ENCODE measurements around the gene CNNM1.

CNNM1 gene

DNA sequence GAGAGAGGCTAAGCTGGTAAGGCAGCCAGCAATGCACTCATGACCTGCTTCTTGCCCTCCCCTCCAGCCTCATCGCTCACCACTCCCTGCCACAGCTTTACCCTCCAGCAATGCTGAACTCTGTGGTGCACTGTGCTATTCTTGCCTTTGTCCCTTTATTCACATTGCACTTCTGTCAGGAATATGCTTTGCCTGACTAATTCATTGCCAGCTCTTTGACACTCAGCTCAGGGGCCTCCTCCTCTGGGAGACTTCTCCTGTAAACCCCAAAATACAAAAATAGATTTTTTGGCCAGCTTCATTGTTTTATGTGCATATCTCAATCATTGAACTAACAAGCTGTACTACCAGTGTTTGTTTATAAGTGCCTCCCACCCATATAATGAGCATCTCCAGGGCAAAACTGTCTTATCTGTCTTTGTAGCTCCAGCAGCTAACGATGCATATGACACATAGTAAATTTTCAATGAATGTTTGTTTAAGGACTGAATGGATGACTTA, 8.2 kb downstream of the CNNM1 start:
- in situ Hi-C loops (cut with MboI; ENCODE audit: low sequenced_read_pairs): no loop called here

DNA sequence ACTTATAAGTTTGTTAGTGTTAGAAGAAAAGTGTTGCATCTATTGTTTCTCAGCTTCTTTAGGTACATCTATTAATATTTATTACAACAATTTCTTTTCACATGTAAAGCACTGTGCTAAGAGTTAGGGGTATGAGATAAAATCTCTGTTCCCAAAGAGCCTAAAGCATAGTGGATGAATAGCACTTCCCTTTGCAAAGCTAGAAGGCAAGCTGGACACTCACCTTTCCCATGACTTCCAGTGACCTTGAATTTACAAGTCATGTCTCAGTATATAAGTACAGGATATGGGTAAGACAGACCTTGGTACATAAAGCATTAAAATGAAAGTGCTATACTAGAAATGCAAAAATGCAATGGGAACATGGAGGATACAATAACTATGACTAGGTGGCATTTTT, 8.7 kb downstream of the CNNM1 start:
- in situ Hi-C loops (cut with MboI; ENCODE audit: low sequenced_read_pairs): no loop called here

DNA sequence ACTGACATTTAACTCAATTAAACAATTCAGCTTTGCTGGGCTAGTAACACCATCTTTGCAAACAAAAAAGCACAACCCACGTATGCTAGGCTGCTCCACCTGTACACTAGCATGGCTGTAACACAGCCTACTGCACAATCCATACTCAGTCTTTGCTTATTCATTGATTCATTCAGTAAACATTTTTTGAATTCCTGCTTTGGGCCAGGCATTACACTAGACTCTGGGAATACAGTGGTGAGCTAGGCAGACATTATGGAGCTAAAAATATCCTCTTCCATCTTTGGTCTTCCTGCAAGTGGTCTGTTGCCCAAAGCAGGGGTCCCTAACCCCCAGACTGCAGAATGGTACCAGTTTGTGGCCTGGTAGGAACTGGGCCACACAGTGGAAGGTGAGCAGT, 9.9 kb downstream of the CNNM1 start:
- in situ Hi-C loops (cut with MboI; ENCODE audit: low sequenced_read_pairs): no loop called here

DNA sequence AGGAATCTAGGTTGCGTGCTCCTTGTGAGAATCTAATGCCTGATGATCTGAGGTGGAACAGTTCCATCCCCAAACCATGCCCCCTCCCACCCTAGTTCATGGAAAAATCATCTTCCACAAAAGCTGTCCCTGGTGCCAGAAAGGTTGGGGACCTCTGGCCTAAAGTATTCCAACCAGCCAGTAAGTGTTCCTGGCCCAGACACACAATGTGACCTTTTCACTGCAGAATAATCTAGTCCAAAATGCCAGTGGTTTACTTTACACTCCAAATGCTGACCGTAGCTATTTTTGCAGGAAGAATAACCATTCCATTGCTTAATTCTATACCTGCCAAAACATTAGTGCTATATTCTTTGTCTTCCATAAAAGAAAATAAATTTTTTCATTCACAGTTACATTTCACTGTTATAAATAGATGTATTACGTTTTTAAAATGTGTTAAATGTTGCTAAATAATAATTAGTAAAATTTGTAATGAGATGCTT, 10.4 kb downstream of the CNNM1 start:
- in situ Hi-C loops (cut with MboI; ENCODE audit: low sequenced_read_pairs): no loop called here

DNA sequence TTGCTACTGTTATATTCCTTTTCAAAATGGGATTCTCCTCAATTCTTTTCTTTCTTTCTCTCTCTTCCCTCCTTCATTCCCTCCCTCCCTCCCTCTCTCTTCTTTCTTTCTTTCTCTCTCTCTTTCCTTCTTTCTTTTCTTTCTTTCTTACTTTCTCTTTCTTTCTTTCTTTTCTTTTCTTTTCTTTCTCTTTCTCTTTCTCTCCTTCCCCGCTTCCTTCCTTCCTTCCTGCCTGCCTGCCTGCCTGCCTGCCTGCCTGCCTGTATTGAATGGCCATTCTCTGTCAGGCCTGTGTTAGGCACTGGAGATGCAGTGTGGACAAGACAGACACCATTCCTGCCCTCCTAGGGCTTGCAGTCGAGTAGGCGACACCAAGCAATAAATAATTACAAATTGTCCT, 11.5 kb downstream of the CNNM1 start:
- in situ Hi-C loops (cut with MboI; ENCODE audit: low sequenced_read_pairs): no loop called here

DNA sequence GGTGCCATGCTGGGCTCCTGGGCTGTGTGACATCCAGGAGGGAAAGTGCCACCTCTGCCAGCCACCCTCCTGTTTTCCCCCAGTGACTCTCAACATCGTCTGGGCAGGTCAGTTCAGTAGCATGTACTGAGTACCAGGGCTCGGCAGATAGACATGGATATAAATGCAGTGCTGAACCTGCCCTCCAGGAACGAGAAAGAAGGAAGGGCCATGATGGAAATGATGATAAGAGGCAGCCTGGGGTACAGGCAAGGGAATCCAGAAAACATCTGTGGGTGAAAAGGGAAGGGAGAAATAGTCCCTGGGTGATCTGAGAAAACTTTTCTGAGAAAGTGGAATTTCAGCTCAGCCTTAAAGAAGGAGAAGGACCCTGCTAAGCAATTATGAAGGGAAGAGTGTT, 12.1 kb downstream of the CNNM1 start:
- in situ Hi-C loops (cut with MboI; ENCODE audit: low sequenced_read_pairs): no loop called here

DNA sequence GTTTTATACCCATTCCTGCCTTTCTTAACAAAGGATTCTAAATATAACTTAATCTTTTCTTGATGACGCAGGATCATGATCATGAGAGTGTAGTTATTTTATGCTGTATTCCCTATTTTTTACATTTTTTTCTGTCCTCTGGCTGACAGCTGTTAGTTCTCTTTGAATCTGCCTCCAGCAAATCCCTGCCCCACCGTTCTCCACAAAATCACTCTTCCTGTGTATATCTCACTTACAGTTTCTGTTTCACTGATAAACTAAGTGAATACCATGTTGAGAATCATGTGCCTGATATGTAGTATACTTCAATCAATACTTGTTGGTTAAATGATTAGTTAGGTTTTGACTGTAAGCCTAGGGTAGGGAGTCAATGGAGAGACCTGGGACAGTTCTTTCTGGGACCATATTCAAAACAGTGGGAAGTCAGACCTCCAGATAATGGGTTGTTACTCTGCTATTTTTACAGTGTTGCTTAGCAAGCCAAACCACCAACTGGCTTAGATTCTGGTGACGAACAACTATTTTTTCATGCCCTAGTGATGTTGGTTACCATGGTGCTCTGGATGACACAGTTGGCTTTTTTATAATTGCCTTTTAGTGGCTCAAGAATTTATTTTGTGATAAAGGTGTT, 12.8 kb downstream of the CNNM1 start:
- in situ Hi-C loops (cut with MboI; ENCODE audit: low sequenced_read_pairs): no loop called here

DNA sequence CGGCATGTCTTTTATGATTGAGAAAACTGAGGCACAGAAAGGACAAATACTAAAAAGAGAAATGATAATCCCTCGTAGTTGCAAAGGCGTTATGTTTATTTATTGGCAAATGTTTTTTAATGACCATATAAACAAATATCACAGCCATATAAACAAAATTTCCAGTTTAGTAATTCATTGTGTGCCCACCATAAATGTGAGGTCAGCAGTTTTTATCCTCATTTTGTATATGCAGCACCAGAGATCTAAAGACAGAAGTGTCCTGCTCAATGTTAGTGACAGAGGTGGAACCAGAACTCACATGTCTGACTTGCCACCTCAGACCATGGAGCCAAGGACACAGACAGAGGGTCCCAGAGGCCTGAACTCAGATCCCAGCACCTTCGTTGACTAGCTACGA, 14.1 kb downstream of the CNNM1 start:
- in situ Hi-C loops (cut with MboI; ENCODE audit: low sequenced_read_pairs): no loop called here

DNA sequence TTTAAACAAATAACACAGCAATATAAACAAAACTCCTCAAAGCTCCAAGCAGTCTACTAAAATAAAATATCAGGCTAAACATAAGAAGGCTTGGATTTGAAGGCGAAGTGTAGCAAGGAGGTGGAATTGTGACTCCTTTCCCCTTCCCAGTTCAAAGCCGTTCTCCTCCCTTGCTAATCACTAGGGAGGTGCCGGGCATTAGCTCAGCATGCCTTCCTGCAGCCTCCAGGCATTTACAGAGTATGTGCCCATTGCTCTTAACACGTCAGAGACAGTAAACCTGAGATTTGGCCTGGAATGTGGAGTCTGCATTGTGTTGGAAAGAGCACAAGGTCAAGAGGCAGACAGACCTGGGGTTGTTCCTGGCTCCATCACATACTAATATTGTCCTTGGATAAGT, 15.6 kb downstream of the CNNM1 start:
- in situ Hi-C loops (cut with MboI; ENCODE audit: low sequenced_read_pairs): no loop called here

DNA sequence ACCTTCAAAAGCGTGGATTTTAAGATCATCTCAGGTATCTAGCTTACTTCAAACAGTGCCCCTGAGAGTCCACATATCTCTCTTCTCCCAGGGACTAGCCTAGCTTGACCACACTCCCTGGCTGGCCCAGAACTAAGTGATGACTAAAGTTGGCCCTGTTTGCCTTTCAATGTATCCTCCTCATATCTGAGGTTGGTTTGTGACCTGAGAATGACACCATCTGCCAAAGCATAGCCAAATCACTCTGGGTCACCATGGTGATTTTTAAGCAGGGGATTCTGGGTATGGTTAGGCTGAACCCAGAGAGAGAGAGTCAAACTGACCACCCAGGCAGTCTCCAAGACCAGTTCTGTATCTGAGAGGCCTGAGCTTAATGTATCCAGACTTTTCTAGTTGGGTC, 16.2 kb downstream of the CNNM1 start:
- in situ Hi-C loops (cut with MboI; ENCODE audit: low sequenced_read_pairs): no loop called here

DNA sequence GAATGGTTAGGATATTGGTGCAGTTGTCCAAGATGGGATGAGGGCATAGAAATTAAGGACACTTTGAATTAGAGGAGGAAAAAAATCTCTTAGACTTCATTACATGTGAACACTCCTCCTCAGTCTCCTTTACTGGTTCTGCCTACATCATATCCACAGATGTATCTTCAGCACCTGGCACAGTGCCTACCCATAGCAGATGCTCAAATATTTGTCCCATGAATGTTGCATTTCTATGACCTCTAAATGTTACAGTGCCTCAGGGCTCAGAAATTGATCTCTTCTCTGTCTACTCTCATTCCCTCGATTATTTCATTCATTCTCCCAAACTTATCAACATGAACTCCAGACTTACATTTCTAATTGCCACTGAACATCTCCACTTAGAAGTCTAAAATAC, 17.1 kb downstream of the CNNM1 start:
- in situ Hi-C loops (cut with MboI; ENCODE audit: low sequenced_read_pairs): no loop called here

DNA sequence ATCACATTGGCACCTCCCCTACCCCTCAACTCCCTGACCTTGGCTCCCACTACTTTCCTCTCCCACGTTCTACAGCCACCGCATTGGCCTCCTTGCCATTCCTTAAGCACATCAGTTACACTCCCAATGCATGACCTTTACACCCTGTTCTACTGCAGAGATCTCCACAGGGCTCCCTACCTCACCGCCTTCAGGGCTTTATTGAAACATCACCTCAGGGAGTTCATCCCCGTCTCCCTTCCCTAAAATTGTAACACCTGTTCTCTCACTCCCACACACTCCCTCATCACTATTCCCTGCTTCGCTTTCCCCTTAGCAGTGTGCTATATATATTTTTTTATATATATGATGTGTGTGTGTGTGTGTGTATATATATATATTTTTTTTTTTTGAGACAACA, 18.5 kb downstream of the CNNM1 start:
- in situ Hi-C loops (cut with MboI; ENCODE audit: low sequenced_read_pairs): no loop called here

DNA sequence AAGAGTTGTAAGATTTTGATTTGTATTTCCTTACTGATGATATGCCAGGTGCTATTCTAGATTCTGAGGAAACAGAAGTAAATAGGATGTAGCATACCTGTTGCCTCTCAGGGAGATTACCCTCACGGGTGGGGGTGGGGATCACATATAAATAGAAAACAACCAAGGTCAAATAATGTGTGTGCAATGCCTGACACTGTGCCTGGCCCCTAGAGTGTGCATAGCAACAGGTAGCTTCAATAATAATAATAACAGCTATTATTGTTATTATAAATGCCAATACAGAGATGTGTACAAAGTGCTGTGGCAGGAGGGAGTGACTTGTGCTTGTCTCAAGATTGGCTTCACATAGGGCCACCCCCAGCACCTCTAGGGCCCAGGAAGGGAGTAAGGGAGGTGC, 24.0 kb downstream of the CNNM1 start:
- in situ Hi-C loops (cut with MboI; ENCODE audit: low sequenced_read_pairs): no loop called here

DNA sequence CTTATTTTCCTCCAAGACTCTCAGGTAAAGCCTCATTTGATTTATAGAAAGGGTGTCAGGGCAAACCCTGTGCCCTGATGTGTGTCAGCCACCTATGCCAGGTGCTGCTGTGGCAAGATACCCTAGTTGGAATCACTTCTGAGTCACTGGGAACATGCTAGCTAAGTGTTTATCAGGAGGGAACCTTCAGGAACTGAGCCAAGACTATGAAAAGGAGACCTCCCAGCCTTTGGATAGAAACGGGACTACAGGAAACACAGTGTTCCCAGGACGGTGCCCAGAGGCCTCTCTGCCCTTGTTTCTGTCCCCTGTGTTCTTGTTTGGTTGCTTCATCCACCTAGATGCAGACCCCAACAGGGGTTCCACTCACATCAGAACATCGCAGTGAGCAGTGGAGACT, 28.5 kb downstream of the CNNM1 start:
- in situ Hi-C loops (cut with MboI; ENCODE audit: low sequenced_read_pairs): no loop called here

DNA sequence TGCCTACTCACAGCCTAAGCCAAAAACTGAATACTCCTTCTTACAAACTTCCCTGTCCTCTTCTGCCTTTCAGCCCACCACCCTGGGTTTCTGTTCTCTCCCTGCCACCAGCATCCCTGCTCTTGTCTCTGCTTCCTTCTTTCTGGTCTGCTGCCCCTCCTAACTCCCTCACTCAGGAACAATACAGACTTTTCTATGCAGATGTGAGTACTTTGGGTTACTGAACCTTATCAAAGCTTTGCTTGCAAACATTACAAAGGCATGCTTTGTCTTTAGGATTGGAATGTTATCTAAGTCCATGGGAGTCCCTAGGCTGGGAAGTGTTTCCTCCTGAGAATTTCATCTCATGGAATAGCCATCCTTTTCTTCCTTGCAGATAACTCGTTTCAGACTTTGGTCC, 28.9 kb downstream of the CNNM1 start:
- in situ Hi-C loops (cut with MboI; ENCODE audit: low sequenced_read_pairs): no loop called here

DNA sequence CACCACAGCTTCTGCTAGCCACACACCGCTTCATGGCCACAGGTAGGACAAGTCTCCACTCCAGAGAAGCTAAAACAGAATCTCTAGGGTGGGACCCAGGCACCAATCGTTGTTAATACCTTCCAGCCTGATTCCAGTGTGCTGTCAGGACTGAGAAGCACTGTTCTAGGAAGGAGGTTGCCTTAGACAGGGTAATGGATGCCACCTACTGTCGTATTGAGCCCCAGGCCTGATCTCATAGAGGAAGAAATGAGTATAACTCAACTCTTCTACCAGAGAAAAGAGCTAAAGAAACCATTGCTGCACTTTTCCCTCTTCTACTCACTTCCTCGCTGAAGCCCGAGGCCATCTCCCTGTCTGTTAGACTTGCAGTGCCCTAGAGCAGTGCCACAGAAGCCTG, 31.8 kb downstream of the CNNM1 start:
- in situ Hi-C loops (cut with MboI; ENCODE audit: low sequenced_read_pairs): no loop called here

DNA sequence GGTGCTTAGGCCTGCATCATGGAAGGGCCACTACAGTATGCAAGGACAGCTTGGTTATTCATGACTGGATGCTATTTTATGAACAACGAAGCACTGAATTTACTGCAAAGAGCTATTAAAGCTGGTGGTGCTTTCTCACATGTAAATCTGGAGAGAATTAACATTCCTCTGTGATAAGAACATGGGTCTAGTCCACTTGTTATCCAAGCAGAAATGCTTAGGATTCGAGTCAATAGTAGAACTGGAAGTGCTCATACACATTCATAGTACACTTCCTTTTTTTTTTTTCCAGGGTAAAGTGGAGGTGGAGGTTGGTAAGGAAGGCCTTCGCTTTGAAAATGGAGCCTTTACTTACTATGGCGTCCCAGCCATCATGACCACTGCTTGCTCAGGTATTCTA, 35.0 kb downstream of the CNNM1 start:
- in situ Hi-C loops (cut with MboI; ENCODE audit: low sequenced_read_pairs): no loop called here

DNA sequence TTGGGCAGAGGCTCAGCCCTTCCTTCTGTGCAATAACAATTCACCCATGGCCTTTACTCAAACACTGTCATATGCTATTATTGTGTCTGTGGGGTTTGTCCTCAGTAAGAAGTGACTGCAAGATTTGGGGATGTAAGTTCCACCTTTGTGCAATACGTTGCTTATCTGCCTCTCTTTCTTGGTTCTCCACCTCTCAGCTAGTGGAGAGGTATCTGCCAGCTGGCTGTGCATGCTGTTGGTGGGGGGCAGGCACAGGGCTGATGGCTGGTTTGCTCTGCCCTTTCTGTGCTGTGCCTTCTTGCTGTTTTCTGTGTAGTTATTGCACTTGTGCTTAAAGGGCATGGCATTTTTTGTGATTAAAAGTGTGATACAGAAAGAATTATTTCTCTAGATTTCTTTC, 36.2 kb downstream of the CNNM1 start:
- in situ Hi-C loops (cut with MboI; ENCODE audit: low sequenced_read_pairs): no loop called here

DNA sequence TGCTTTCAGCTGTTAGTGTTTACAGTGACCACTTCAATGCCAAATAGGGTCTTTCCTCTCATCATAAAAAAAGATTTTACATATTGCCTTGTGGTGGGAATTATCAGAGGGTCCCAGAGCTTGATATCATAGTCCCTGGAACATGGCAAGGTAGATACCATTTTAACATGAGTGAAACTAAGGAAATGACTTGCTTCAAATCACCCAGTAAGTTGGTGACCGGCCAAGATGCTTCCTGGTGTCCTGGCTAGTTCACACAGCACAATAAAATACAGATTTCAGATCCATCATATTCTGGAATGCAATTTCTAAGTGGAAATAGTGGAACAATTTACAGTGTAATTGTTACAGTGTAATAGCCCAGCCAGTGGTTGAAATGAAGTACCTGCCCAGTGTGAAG, 36.6 kb downstream of the CNNM1 start:
- in situ Hi-C loops (cut with MboI; ENCODE audit: low sequenced_read_pairs): no loop called here

DNA sequence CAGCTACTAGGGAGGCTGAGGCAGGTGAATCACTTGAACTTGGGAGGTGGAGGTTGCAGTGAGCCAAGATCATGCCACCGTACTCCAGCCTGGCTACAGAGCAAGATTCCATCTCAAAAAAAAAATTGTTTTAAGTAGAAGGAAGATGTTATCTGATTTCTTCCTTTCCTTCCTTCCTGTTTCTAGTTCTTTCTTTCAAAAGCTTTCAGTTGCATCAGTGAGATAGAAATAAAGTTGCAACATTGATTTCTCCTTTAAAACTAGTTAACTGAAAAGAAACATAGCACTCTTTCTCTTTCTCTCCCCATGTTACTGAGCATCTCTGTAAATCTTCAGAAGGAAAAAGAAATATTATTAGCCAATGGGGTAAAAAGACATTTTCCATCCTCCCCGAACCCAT, 37.5 kb downstream of the CNNM1 start:
- in situ Hi-C loops (cut with MboI; ENCODE audit: low sequenced_read_pairs): no loop called here

DNA sequence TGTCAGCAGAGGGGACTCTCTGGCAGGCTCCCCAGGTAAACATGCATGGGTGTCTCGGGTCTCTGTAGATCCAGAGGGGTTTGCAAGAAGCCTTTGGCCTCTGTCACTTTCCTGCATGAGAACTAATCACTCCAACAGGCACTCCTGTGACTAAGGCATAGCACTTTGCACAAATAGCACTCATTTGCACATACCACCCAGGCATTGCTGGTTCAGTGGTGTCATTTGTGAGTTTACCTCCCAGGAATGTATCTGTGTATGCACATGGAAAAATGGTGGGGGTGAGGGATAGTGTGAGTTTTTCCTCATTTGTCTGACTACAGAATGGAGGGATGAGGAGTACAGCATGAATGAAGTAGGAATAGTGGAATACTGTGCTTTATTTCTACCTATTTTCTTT, 39.5 kb downstream of the CNNM1 start:
- in situ Hi-C loops (cut with MboI; ENCODE audit: low sequenced_read_pairs): no loop called here

DNA sequence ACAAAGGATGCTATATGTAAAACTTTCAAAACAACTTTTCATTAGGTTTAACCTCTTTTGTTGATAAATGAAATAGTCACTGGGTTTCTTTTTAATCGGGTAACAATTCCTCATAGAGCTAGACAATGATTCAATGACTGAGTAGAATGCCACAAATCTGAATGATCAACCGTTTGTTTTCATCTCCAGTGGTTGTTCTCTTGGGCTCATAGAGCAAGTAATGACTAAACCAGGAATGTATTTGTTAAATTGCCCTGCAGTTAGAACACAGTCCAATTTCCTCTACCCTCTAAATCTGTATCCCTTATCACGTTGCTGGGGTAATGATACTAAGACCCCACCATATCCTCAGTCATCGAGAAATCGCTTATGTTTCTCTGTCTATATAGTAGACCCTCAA, 40.0 kb downstream of the CNNM1 start:
- in situ Hi-C loops (cut with MboI; ENCODE audit: low sequenced_read_pairs): no loop called here

DNA sequence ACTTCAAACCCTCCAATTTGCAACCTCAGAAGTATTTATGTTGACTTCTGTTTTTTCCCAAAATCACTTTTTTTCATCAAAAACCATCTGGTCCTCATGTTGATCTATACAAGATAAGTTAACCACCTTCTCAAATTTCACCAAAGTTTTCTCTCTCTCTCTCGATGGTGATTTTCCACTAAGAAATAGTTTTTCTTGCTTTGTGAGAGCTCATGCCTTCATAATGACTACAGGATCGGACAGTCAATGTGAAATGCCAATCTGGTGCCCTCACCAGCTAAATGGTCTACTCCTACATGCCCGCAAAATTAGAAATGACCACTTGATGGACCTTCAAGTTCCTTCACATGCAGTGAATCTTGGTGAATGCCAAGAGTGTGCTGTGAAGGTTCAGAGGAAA, 40.4 kb downstream of the CNNM1 start:
- in situ Hi-C loops (cut with MboI; ENCODE audit: low sequenced_read_pairs): no loop called here
